HG03520 (cell line): ENCODE results near the gene ELK1.

Source experiments
- ATAC-seq: cut with Tn5 transposase; IDR thresholded peaks from one replicate; pipeline ENCODE4 v1.9.1; 2021; ENCODE audit warnings: mild to moderate bottlenecking, moderate library complexity; ENCODE audit not compliant: unreplicated experiment

ELK1 gene

DNA sequence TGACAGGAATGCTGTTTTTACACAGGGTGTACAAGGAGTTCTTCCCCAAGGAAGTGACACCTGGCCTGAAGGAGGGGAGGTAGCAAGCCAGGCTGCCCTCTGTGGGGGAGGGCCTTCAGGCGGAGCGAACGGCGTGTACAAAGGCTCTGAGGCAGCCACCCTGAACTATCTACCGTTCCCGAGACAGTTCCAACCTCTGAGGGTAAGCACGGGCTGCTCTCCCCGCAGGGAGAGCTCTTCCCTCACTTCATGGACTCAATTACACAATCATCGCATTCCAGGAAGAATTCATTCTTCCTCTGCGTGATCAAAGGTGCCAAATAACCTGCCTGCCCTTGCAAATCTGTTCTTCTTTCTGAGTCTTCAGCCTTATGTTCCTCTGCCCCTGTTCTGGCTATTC lies 4.8 kb downstream of the ELK1 start:
- no peak for ATAC-seq

GRCh38 chrX:47644557-47645091 lies 5.7 kb downstream of the ELK1 start:
- ATAC-seq, result no peak

- no peak for ATAC-seq
Measured at GRCh38 chrX:47643926-47644325, 6.4 kb downstream of the ELK1 start.

GRCh38 chrX:47638816-47639215 lies 11.5 kb downstream of the ELK1 start:
- ATAC-seq, result no peak

DNA sequence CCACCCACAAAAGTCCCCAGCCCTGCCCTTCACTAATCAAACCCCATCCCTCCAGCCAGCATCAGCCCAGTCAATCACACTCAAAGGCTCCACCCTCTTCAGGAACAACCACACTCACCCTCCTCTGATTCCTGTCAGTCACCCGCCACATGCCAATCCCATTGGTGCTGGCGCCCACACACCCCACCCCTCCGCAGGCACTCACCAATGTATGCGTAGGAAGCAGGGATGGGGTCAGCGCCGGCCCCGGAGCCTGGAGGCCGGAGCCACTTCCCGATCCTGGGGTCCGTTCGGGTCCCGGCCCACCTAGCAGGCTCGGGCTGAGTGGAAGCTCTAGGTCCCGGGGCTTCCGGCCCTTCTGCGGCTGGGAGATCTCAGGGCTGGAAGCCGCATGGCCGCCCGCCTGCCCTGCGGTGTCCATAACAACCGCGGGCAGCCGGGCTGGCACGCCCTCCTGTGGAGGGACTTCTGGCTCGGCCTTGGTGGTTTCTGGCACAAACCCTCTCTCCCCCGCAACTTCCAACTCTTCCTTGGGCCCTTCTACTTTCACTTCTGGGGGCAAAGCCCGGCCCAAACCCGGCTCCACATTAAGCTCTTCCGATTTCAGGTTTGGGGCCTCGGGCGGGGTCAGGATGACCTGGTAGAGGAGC lies 12.7 kb downstream of the ELK1 start:
- no peak for ATAC-seq

- ATAC-seq, result no peak
Measured at GRCh38 chrX:47634871-47635575, 15.3 kb downstream of the ELK1 start.

GRCh38 chrX:47633689-47634590 lies 16.4 kb downstream of the ELK1 start:
- ATAC-seq, result no peak

DNA sequence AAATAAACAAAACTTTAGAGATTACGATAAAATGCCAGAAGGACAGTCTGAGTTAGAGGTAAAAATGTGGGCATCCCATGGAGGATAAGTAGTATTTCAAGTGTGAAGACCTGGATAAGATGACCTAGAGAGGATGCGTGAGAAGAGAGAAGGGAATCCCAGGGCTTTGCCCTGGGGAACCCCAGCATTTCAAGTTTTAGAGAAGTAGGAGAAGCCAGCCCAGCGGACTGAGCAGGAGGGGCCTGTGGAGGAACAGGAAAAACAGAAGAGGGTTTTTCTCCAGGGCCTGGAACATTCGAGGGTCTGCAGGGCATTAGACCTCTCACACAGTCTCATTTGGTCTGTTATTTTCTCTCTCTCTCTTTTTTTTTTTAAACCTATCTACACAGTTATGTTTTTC lies 17.7 kb downstream of the ELK1 start:
- no peak for ATAC-seq

GRCh38 chrX:47631676-47632075 lies 18.7 kb downstream of the ELK1 start:
- no peak for ATAC-seq

DNA sequence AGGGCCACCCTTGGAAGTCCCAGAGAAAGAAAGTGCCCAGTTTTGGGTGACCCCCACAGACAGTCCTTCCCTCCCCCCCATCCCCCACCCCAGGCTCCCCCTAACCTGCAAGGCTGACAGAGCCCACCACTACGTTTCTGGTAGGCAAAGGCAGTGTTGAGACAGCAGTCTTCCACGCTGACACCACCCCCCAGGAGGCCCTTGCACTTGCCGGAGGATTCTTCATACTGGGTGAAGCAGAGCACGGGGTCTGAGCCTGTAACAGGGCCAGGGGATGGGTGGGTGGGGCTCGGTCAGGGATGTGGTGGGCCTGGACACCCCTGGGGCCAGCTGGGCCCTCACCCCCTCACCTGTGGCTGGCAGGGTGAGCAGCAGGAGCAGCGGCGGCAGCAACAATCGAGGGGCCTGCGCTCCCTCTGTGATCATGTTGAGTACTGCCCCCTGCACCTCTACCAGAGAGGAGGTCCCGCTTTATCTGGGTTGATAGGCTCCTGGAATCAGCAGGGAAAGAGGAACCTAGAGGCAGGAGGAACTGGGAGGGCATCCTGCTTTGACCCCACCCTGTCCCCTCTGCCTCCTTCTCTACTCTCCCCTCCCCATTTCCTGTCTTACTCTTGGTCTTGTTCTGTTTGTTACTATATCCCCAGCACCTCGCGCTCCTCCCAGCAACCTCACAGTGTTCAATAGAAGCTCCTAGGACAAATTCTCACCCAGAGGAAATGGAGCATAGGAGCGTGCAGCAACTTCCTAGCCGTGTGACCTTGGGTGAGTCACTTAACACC lies 20.8 kb downstream of the ELK1 start, which contains the start of gene CFP:
Gene CFP (minus strand): TSS at position 512 of the 782 bp plus-strand sequence. CDS start 86 bp downstream, at position 426.
- no peak for ATAC-seq

DNA sequence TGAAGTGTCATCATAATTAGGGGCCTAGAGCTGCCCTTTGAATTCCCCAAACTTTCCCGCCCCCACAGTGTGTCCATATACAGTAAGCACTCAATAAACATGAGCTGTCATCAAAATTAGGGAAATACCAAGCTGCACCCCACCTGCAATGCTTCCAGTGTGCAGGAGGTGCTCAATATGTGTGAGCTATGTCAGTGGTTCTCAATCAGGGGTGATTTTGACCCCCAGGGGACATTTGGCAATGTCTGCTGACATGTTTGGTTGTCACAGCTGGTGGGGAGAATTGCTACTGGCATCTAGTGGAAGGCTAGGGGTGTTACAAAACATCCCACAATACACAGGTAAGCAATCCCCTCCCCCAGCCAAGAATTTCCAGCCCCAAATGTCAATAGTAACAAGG lies 21.4 kb downstream of the ELK1 start:
- ATAC-seq, result no peak

- no peak for ATAC-seq
Measured at GRCh38 chrX:47625365-47625764, 25.0 kb downstream of the ELK1 start.

DNA sequence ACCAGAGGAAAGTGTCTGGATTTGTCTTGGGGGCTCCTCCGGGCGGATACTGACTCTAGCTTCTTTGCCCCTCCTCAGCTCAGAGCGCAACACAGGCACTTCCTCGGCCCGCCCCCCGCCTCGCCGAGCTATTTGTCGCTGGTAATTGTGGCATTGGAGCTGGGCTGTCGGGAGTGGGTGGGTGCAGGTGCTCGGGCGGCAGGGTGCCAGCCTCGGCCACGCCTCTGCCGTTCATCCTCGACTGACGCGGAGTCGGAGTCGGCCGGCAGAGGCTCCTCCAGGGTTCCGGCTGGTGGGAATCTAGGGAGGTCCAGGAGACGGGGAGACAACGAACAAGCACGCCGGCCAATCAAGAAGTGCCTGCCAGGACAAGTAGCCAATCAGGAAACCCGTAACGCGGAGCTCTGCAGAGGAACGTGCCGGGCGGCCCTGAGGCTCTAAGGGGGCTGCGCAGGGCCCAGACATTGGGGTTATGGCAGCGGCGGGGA lies 26.8 kb downstream of the ELK1 start:
- ATAC-seq, result no peak

DNA sequence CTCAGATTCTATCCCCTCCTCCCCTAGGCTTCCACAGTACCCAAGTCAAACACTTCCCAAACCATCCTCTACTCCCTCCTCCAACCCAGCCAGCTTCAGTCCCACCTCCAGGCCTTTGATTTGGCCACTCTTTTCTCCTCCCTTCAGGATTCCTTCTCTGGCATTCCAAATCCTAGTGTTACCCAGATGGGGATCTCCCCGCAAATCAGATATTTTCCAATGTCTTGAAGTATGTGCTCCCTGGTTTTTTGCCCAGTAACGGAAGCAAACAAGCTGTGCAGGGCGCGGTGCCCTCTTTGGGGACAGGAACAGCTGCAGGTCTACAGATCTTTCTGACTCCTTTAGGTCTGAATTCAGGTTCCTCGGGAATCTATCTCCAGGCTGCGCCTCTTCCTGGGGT lies 28.5 kb downstream of the ELK1 start:
- ATAC-seq, result no peak

DNA sequence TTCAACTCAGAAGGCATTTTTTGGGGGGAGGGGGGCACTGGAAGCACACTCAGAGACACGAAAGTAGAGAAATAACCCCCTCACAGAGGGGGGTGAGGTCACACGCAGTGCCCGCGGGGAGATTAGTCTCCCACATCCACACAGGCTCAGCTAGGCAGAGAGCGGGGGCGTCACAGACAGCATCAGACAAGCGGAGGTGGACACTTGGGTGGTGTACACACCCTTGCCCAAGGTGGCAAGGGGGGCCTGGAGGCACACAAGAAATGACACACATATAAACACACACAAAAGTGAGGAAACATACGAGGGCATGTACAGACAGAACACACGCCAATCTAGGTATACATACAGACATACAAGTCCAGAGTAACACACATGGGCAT lies 30.1 kb downstream of the ELK1 start:
- ATAC-seq, result no peak

DNA sequence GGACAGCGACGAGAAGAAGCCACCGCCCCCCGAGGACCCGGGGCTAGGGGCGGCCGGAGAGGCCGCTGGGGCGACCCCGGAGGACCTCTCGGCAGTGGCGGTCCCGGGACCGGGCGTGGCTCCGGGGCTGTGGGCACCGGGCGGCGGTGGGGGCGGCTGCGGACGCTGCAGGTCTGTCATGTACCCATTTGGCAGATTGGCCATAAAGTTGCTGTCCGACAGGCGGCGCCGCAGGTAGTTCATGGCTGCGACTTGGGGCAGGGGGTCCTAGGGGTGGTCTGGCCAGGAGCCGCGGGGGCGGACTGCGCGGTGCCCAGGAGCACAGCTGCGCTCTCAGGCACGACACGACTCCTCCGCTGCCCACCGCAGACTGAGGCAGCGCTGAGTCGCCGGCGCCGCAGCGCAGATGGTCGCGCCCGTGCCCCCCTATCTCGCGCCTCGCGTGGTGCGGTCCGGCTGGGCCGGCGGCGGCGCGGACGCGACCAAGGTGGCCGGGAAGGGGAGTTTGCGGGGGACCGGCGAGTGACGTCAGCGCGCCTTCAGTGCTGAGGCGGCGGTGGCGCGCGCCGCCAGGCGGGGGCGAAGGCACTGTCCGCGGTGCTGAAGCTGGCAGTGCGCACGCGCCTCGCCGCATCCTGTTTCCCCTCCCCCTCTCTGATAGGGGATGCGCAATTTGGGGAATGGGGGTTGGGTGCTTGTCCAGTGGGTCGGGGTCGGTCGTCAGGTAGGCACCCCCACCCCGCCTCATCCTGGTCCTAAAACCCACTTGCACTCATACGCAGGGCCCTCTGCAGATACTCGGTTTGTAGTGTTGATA lies 30.7 kb downstream of the ELK1 start, which contains the start of gene SYN1:
Gene SYN1 (minus strand): TSS at position 372 of the 817 bp plus-strand sequence. CDS start 129 bp downstream, at position 243.
- no peak for ATAC-seq

DNA sequence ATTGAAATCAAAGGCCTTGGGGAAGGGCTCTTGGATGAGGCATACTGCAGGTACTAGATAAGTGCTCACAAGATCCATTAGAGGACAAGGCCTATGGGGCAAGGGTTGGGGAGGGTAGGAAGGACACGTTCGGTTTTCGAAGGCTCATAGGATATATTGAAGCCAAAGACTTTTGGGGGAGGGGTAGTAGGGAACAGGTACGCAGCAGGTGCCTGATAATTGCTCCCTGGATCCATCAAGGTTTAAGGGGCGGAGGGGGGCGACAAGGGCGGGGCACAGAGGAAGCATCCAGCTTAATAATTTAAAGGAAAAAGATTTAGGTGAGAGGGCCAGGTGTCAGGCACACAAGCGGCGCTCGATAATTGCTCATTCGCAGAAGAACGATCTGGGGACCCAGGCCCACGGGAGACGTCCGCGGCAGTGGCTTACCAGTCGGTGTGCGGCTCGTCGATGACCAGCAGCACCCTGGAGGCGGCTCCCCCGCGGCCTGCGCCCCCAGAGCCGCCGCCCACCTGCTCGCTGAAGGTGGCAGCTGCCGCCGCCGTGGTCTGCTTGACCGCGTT lies 31.4 kb downstream of the ELK1 start:
- no peak for ATAC-seq

DNA sequence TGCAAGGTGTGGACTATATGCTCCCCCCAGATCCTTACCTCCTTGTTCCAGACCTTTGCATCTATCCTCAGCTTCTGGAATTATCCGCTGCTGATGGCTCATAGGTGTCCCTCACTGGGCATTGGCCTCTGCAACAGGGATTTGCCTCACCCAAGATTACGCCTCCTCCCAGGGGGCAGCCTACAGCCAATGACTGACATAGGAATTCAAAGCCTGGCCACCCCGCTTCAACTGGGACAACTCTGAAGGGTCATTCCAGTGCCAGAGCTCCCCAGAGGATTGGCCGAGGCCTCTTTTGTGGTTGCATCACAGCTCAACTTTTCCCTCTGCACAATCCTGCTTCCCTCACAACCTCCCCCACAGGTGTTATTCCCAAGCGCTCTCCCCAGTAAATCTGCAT lies 35.7 kb downstream of the ELK1 start:
- ATAC-seq, result no peak

GRCh38 chrX:47613082-47613481 lies 37.3 kb downstream of the ELK1 start:
- no peak for ATAC-seq
